ENCODE measurements around the gene NIPBL.

DNA sequence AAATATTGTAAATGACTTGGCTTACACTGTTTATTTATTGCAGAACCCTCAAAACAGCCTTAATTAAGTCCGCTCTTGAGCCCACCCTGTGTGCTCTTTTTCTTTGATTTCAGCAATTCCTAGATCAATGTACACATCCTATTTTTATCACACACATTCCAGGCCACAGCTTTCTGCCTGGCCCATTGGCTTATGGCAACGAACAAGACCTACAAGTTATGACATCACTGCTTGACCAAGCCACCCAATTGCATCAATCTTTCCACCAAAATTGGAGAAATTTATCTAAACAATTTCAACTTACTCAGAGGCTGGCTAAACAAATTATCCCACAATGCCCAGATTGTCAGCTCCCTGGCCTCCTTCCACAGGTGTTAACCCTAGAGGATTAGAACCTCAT, 214.2 kb downstream of the NIPBL start:
- TF ChIP-seq EP300 (IDR thresholded peaks at IDR 0.05; ENCODE audit: borderline replicate concordance) (no peak), TAF1 (IDR thresholded peaks at IDR 0.05; ENCODE audit: low read depth) (no peak), YY1 (IDR thresholded peaks at IDR 0.05; ENCODE audit: low read depth) (no peak)
- TF ChIP-seq, protein P1, sequence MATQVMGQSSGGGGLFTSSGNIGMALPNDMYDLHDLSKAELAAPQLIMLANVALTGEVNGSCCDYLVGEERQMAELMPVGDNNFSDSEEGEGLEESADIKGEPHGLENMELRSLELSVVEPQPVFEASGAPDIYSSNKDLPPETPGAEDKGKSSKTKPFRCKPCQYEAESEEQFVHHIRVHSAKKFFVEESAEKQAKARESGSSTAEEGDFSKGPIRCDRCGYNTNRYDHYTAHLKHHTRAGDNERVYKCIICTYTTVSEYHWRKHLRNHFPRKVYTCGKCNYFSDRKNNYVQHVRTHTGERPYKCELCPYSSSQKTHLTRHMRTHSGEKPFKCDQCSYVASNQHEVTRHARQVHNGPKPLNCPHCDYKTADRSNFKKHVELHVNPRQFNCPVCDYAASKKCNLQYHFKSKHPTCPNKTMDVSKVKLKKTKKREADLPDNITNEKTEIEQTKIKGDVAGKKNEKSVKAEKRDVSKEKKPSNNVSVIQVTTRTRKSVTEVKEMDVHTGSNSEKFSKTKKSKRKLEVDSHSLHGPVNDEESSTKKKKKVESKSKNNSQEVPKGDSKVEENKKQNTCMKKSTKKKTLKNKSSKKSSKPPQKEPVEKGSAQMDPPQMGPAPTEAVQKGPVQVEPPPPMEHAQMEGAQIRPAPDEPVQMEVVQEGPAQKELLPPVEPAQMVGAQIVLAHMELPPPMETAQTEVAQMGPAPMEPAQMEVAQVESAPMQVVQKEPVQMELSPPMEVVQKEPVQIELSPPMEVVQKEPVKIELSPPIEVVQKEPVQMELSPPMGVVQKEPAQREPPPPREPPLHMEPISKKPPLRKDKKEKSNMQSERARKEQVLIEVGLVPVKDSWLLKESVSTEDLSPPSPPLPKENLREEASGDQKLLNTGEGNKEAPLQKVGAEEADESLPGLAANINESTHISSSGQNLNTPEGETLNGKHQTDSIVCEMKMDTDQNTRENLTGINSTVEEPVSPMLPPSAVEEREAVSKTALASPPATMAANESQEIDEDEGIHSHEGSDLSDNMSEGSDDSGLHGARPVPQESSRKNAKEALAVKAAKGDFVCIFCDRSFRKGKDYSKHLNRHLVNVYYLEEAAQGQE (IDR thresholded peaks at IDR 0.05; ENCODE audit: low read depth) = no peak
